Vagina (tissue), 2 donors: ENCODE measurements around the gene FRMD3. TPM values are rescaled to one million over a fixed set of nuclear protein-coding genes. Genes with fewer than 3 reads are reported as not detected.

Source experiments
- DNase-seq, 2 donors: peaks; one replicate each; pipeline ENCODE4 v3.0.0-alpha.2; 2017; ENCODE audit errors: extremely low spot score in 2 of 2
- H3K27ac ChIP-seq: fragments of 200-600 bp; sonication (generic); one replicate; pipeline ENCODE4 v1.5.1; 2019
- H3K27me3 ChIP-seq: fragments of 200-600 bp; sonication (generic); one replicate; pipeline ENCODE4 v1.5.1; 2019
- H3K36me3 ChIP-seq, 2 donors: fragments of 200-600 bp; sonication (generic); one replicate each; pipeline ENCODE4 v1.5.1; 2017 to 2019
- H3K4me1 ChIP-seq: fragments of 200-600 bp; sonication (generic); one replicate; pipeline ENCODE4 v1.5.1; 2019
- H3K4me3 ChIP-seq, 2 donors: fragments of 200-600 bp; sonication (generic); 1 replicate in 1 of 2; 2 replicates in 1 of 2; pipeline ENCODE4 v1.5.1; 2016 to 2019
- H3K9me3 ChIP-seq: fragments of 200-600 bp; sonication (generic); one replicate; pipeline ENCODE4 v1.5.1; 2019
- CTCF ChIP-seq, 3 experiments: fragments of 450-650 bp in 2 of 3; fragments of 200-600 bp in 1 of 3; sonication (generic) in 1 of 3; IDR thresholded peaks; one replicate each; pipeline ENCODE4 v1.5.1; 2017 to 2019; ENCODE audit warnings: antibody characterized with exemption in 3 of 3, mild to moderate bottlenecking in 2 of 3, moderate library complexity in 2 of 3
- POLR2A ChIP-seq, 2 donors: fragments of 450-650 bp; IDR thresholded peaks; one replicate each; pipeline ENCODE4 v1.6.1; 2017; ENCODE audit warnings: antibody characterized with exemption in 2 of 2, mild to moderate bottlenecking in 2 of 2, moderate library complexity in 2 of 2
- POLR2AphosphoS5 ChIP-seq, 2 donors: sonication (generic); formaldehyde crosslinking; IDR thresholded peaks; one replicate each; pipeline ENCODE4 v1.9.0; 2017; ENCODE audit warnings: antibody characterized with exemption in 2 of 2, mild to moderate bottlenecking in 2 of 2, low read depth in 1 of 2; ENCODE audit not compliant: insufficient read depth in 1 of 2
- intact Hi-C: fragments of 100-400 bp; cut with DNase I; formaldehyde crosslinking; loops from one replicate; pipeline ENCODE4 v1.15.1; 2023
- total RNA-seq: library from RNA; depleted of rRNA; stranded (reverse); fragments of >200 nt; gene quantifications from one replicate; pipeline ENCODE4 v1.2.3, GENCODE V29; 2016

FRMD3 gene
- total RNA-seq, 1 donor from 2014 or later = 13.8 TPM

GRCh38 chr9:83497441-83497840 is 40.8 kb downstream of the FRMD3 start:
- no peak for TF ChIP-seq CTCF (IDR thresholded peaks at IDR 0.05)
- TF ChIP-seq POLR2AphosphoS5 (IDR thresholded peaks at IDR 0.05; ENCODE audit: insufficient read depth in 1 of 2, low read depth in 1 of 2) = no peak
- TF ChIP-seq POLR2A (IDR thresholded peaks at IDR 0.05) = no peak
- intact Hi-C loops = no loop called here

GRCh38 chr9:83491995-83492394 is 46.2 kb downstream of the FRMD3 start:
- Histone ChIP-seq H3K27ac (no peak overlapping the region), H3K36me3 (no peaks in the 10 kb centered on the region), H3K4me1 (no peaks in the 10 kb centered on the region), H3K4me3 (no peak overlapping the region), H3K9me3 (no peaks in the 10 kb centered on the region), H3K27me3 (no peaks in the 10 kb centered on the region)
- DNase-seq = no peak
- TF ChIP-seq POLR2A (IDR thresholded peaks at IDR 0.05) (no peak), CTCF (IDR thresholded peaks at IDR 0.05) (no peak), POLR2AphosphoS5 (IDR thresholded peaks at IDR 0.05; ENCODE audit: insufficient read depth in 1 of 2, low read depth in 1 of 2) (no peak)
- intact Hi-C loops = no loop called here

More at GRCh38 chr9:83497441-83497840, 40.8 kb downstream of the FRMD3 start:
- Histone ChIP-seq H3K27ac (no peak overlapping the region), H3K4me3 (no peak overlapping the region), H3K9me3 (no peaks in the 10 kb centered on the region), H3K27me3 (no peaks in the 10 kb centered on the region), H3K36me3 (no peaks in the 10 kb centered on the region), H3K4me1 (no peaks in the 10 kb centered on the region)
- no peak for DNase-seq

DNA sequence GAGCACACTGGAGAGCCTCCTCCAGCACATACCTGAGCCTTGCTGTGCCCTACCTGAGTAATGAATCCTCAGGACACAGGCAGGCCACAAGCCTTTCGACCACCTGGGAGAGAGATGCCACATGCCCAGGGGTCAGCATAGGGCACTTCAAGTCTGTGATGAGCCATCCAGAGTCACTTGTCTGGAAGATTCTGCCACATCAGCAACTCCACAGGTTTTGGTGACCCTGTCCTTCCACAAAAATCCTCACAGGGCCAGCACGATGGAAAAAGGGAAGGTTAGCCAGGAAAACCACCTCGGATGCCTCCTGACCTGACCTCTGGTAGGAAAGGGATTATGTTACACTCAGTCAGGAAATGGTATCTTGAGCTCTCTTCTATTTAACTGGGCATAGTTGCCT is 46.8 kb downstream of the FRMD3 start:
- Histone ChIP-seq H3K36me3 (no peaks in the 10 kb centered on the region), H3K27ac (no peak overlapping the region), H3K9me3 (no peaks in the 10 kb centered on the region), H3K27me3 (no peaks in the 10 kb centered on the region), H3K4me3 (no peak overlapping the region), H3K4me1 (no peaks in the 10 kb centered on the region)
- no peak for DNase-seq
- TF ChIP-seq CTCF (IDR thresholded peaks at IDR 0.05) (no peak), POLR2A (IDR thresholded peaks at IDR 0.05) (no peak), POLR2AphosphoS5 (IDR thresholded peaks at IDR 0.05; ENCODE audit: insufficient read depth in 1 of 2, low read depth in 1 of 2) (no peak)
- intact Hi-C loops = no loop called here

GRCh38 chr9:83489961-83490360 is 48.2 kb downstream of the FRMD3 start:
- no peak overlapping the region for H3K4me3 ChIP-seq
- H3K4me1 ChIP-seq = no peaks in the 10 kb centered on the region
- no peak for DNase-seq
- no peak overlapping the region for H3K27ac ChIP-seq
- intact Hi-C loops = no loop called here
- no peaks in the 10 kb centered on the region for H3K9me3 ChIP-seq
- no peaks in the 10 kb centered on the region for H3K27me3 ChIP-seq
- TF ChIP-seq CTCF (IDR thresholded peaks at IDR 0.05) (no peak), POLR2A (IDR thresholded peaks at IDR 0.05) (no peak), POLR2AphosphoS5 (IDR thresholded peaks at IDR 0.05; ENCODE audit: insufficient read depth in 1 of 2, low read depth in 1 of 2) (no peak)
- no peaks in the 10 kb centered on the region for H3K36me3 ChIP-seq

- no peaks in the 10 kb centered on the region for H3K27me3 ChIP-seq
- no peaks in the 10 kb centered on the region for H3K9me3 ChIP-seq
- intact Hi-C loops = no loop called here
- no peaks in the 10 kb centered on the region for H3K4me1 ChIP-seq
- DNase-seq = no peak
- TF ChIP-seq POLR2A (IDR thresholded peaks at IDR 0.05) (no peak), CTCF (IDR thresholded peaks at IDR 0.05) (no peak), POLR2AphosphoS5 (IDR thresholded peaks at IDR 0.05; ENCODE audit: insufficient read depth in 1 of 2, low read depth in 1 of 2) (no peak)
- no peak overlapping the region for H3K27ac ChIP-seq
- no peak overlapping the region for H3K4me3 ChIP-seq
- no peaks in the 10 kb centered on the region for H3K36me3 ChIP-seq
Measured at GRCh38 chr9:83484990-83485389, 53.2 kb downstream of the FRMD3 start.
